Activated CD4-positive, alpha-beta T cell treated with anti-CD3 and anti-CD28 coated beads, Interleukin-2, amount 50 U/mL, for 48 hours (primary cell): ENCODE data around the gene TXN.
"Not testable (repeated sequence)": the region's sequence is repeated elsewhere in the genome, so short reads cannot be mapped to it uniquely, and the experiment has no call there.

Experiments used
- DNase-seq, 2 experiments: peaks; one replicate each; pipeline ENCODE4 v3.0.0-alpha.2; 2020

The TXN gene

GRCh38 chr9:110257097-110257841 is 962 bp upstream of the TXN start:
- peak; percentile 35 for DNase-seq

DNA sequence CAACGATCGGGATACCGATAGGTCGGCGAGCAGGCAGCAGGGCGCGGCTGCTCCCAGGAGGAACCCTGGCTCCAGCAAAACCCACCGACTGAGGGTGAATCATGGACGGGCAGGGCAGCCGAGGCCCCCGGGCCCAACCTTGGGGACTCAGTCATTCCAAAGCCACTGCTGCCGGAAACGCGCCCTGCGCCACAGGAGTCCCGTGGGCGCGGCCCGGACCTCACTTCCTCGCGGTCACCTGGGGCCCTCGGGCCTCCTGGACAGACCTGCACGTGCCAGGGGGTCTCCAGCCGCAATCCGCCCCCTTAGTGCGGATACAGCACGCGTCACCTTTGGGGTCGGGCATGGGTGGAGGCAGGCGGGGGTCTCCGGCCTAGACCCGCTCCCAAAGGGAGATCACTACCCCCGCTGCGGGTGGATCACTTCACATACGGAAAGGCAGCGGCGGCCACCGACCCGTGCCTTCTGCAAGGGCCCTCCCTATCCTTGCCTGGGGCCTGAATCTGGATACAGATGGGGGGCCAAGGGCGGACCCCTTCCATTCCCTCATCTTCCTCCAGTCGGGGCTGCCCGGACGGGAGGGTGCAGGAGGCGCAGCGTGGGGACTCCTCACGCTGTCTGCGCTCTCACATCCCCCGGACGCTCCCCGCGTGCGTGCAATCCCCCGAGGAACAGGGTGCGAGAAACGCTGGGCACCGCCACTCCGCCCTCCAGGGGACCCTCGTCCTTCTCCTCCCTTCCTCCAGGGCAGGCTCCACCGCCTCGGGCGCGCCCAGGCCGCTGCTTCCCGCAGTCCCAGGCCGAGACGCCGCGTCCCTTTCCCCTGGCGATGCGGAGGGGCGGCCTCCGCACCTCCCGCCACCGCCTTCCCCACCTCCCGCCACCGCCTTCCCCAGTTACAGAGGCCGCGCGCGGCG is 586 bp downstream of the TXN start:
- DNase-seq: peak; percentile 69 to 76

- DNase-seq: no peak
Observed at GRCh38 chr9:110255034-110255462, 1.3 kb downstream of the TXN start.

DNA sequence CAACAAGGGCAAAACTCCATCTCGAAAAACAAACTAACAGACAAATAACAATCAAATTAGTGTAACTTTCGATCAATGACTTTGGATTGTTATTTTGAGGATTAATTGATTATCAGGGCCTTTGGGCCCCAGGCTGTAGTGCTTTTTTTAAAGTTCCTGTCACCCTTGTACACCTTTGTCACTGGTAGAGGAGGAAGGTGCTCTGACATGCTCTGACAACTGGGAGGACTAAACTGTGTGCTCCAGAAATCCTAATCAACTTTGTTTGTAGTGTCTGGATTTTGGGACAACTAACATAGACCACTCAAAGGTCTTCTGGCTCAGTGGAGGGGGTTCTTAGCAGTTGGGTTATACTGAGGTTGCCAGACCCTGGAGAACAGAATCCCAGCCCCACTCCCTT is 1.8 kb downstream of the TXN start:
- no peak for DNase-seq

DNA sequence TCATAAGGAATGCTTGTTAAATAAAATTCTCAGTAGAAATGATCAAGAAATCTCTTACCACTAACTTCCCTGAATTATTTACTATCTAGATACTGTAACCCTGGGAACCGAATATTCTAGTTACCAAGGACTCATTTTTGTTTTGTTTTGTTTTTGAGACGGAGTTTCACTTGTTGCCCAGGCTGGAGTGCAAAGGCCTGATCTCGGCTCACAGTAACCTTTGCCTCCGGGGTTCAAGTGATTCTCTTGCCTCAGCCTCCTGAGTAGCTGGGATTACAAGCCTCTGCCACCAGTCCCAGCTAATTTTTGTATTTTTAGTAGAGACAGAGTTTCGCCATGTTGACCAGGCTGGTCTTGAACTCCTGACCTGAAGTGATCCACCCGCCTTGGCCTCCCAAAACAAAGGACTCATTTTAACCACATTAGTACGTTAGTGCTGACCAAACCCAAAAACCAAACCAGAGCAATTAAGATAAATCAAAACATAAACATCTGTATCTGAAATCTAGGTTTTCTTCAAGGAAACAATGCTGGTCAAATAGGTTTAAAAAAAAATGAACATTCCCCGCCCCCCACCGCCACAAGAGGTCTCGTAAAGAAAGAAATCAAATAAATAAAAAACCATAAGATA is 3.7 kb downstream of the TXN start:
- no peak for DNase-seq

DNA sequence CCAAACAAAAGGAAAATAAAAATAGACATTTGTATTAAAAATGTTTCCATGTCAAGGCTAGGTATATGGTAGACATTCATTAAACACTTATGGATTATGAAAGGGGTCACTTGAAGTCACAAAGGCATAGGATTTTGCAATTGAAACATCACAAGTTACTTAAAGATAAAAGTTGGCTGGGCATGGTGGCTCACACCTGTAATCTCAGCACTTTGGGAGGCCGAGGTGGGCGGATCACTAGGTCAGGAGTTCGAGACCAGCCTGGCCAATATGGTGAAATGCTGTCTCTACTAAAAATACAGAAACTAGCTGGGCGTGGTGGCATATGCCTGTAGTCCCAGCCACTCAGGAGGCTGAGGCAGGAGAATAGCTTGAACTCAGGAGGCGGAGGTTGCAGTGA is 4.5 kb downstream of the TXN start:
- DNase-seq: not testable (repeated sequence)

DNA sequence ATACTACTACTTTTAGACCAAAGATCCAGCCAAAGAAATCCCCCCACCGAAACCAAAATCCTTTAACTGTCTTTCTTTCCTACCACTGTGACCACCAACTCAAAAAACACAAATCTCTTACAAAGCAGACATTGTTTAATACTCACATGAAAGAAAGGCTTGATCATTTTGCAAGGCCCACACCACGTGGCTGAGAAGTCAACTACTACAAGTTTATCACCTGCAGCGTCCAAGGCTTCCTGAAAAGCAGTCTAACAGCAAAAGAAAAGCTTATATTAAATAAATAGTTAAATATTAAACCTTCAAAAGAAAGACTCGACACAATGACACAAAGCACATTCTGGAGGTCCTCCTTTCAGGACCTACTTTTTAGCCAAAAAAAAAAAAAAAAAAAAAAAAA is 5.1 kb downstream of the TXN start:
- no peak for DNase-seq

- no peak for DNase-seq
Observed at GRCh38 chr9:110249603-110250002, 6.7 kb downstream of the TXN start.

DNA sequence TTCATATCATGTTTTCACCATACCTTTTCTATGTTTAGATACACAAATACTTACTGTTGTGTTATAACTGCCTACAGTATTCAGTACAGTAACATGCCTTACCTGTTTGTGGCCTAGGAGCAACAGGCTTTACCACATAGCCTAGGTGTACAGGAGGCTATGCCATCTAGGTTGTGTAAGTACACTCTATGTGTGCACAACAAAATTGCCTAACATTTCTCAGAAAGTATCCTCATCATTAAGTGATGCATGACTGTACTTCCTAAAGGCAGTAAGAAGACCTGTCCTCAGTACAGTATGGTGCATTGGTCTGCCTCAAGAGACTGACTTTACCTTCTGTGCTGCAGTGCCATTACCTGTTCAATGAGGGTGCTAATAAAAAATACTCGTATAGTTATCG is 7.9 kb downstream of the TXN start:
- DNase-seq: no peak

DNA sequence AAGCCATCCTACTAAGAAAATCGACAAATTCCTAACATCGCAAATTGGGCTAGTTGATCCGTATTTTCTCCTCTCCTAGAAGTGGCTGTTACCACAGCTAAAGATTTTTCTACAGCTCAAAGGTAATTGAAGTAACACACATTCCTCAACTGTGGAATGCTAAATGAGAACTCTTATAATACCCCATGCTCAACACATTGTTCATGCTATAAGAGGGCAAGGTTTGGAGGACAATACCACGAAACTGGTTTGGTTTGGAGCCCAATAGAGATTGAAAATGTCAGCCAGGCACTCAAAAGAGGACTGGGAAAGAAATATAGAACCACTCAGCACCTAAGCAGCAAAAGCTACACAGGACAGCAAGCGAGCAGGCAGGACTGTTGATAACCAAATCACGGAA is 10.1 kb downstream of the TXN start:
- no peak for DNase-seq

DNA sequence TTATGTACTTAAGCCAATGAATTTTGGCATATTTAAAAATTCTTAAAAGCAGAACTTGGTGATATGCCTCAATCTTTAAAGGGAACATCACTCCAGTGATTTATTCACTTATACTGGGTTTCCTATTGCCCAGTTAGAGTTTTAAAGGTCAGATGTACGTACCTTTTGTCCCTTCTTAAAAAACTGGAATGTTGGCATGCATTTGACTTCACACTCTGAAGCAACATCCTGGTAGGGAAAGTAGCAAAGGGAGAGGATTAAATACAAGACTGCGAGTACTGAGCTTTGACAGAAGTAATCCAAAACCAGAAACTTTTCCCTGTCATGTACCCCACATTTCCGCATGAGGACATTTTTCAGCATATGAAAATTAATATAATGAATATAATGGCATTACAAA is 11.7 kb downstream of the TXN start:
- no peak for DNase-seq

- DNase-seq: no peak
Observed at GRCh38 chr9:110241858-110242321, 14.4 kb downstream of the TXN start.

DNA sequence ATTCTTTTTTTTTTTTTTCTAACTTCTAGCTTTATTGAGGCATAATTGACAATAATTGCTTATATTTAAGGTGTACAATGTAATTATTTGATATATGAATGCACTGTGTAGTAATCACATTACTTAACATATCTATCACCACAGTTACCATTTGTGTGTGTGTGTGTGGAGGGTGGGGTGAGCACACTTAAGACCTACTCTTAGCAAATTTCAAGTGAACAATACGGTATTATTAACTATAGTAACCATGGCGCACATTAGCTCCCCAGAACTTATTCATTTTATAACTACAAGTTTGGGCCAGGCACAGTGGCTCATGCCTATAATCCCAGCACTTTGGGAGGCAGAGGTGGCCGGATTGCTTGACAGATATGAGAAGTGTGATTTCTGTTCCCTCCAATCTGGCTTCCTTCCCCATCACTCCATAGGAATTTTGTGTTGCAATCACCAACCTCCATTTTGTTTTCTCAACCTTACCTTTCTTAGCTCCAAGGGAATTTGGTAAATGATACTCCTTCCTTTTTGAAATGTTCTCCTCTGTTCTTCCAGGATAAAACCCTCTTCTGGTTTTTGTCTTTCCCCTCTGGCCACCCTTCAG is 14.9 kb downstream of the TXN start:
- no peak for DNase-seq

DNA sequence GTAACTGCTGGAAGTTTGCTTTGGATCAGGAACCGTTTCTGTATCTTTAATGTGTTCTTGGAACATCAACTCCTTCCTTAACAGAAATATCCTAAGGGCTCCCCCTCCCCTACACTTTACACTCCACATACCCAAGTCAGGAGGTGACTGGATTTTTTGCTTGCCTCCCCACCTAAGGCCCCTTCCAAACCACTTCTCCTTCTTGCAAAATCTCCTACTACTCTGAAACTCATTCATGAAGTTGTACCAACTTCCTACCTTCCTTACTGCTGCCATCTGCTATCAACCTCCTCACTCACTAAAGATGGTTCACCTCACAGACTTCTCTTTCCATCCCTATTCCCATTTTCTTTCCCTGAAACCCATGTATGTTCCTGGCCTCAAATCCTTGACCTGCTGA is 16.1 kb downstream of the TXN start:
- DNase-seq: no peak

- no peak for DNase-seq
Observed at GRCh38 chr9:110228321-110228720, 28.0 kb downstream of the TXN start.

- no peak for DNase-seq
Observed at GRCh38 chr9:110224583-110224982, 31.7 kb downstream of the TXN start.

DNA sequence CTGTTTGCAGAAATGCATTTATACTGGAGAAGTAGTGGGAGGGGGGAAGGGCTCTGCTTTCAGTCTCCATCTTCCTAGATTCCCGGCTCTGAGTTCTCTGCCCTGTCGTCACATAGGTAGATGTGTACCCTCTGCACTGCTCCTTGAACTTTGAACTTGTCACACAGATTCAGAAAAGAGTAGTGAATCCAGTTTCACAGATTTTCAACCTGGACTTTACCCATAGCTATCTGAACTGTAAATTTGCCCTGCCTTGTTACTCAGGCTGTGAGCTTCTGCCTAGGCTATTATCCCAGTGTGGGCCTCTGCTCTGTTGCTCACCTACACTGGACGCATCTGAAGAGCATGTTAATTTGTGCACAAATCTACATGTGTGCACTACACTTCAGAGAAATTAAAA is 35.5 kb downstream of the TXN start:
- DNase-seq: no peak

GRCh38 chr9:110217656-110218099 is 38.6 kb downstream of the TXN start:
- DNase-seq: no peak

GRCh38 chr9:110214586-110215355 is 41.5 kb downstream of the TXN start:
- DNase-seq: no peak

DNA sequence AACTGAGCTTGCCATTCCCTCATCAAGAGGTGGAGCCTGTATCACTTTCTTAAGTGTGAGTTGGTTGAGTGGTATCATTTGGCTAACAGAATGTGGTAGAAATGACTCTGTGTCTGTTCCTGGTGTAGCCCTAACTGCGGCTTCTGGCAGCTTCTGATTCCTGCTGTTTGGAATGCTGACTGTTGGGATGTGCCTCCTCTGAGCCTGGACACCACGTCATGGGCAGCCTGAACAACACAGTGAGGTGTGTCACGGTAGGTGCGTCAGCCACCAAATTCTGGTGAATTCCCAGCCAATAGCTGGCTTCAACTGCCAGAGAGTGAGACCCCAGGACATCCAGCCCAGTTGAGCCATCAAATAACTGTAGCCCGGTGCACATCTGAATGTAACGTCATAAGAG is 42.2 kb downstream of the TXN start:
- DNase-seq: no peak

GRCh38 chr9:110213413-110214044 is 42.8 kb downstream of the TXN start:
- DNase-seq: no peak

GRCh38 chr9:110208031-110208430 is 48.3 kb downstream of the TXN start, which contains the start of gene C9orf152:
C9orf152 (minus strand) TSS chr9:110208159; CDS start chr9:110207579, 580 bp downstream.
- DNase-seq: no peak
